ENCODE results near the gene STX12. TPM values are rescaled to one million over a fixed set of nuclear protein-coding genes. Genes with fewer than 3 reads are reported as not detected.

Gene STX12
- 10 to 100 TPM; 19.4 to 22.1 TPM for total RNA-seq

DNA sequence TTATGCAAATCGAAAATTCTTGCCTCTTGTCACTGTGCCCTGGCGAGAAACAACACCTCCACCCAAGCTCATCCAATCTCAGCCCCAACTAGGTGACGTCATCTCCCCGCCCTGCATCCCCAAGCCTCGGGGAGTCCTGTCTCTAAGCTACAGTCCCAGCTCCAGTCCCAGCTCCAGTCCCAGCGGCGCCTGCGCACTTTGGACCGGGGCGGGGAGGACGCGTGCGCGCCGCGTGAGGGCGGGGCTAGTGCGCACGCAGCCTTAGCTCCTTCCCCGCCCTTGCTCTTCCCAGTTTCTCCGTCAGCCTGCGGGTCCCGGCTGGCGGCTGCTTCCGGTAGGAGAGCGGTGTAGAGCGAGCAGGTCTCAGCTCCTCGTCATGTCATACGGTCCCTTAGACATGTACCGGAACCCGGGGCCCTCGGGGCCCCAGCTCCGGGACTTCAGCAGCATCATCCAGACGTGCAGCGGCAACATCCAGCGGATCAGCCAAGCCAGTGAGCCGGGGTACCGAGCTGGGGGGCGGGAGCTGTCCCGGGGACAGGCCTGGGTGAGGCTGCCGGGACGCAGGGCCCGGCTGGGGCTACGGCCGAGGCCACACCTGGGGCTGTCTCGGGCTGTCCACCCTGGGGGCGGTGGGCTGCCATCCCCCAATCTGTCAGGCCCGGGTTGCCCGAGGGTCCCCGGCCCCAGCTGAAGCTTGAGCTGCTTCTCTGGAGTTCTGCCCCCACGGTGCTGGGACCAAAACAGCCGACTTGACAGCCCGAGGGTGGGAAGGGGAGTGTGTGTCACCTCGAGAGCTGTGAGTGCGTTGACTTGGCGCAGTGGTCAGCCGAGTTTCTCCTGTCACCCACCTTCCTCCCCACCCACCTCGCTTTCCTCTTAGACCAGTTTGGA lies at the start of gene STX12:
Gene STX12 (plus strand): TSS at position 288 of the 894 bp plus-strand sequence. CDS start 89 bp downstream, at position 377.
- TF ChIP-seq, protein P1, sequence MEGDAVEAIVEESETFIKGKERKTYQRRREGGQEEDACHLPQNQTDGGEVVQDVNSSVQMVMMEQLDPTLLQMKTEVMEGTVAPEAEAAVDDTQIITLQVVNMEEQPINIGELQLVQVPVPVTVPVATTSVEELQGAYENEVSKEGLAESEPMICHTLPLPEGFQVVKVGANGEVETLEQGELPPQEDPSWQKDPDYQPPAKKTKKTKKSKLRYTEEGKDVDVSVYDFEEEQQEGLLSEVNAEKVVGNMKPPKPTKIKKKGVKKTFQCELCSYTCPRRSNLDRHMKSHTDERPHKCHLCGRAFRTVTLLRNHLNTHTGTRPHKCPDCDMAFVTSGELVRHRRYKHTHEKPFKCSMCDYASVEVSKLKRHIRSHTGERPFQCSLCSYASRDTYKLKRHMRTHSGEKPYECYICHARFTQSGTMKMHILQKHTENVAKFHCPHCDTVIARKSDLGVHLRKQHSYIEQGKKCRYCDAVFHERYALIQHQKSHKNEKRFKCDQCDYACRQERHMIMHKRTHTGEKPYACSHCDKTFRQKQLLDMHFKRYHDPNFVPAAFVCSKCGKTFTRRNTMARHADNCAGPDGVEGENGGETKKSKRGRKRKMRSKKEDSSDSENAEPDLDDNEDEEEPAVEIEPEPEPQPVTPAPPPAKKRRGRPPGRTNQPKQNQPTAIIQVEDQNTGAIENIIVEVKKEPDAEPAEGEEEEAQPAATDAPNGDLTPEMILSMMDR (IDR thresholded peaks at IDR 0.05): no peak
- ATAC-seq (peak; percentile 96), DNase-seq (peak; percentile 100)
- ChIA-PET CTCF (interaction anchor here (0.7 to 2.4 kb wide), 12 partner anchors 8 to 219 kb away, joined by 3 to 18 read pairs (median 4); no protein-coding TSS in a partner anchor), POLR2A (interaction anchor here (0.6 to 1.5 kb wide), 7 partner anchors 17 to 873 kb away, joined by 3 to 10 read pairs (median 3); partner anchors contain the start of genes EYA3, FAM76A and GPATCH3)
- intact Hi-C loops (cut with micrococcal nuclease): no loop called here
- H3K9me3 Mint-ChIP-seq: no peaks in the 10 kb centered on the region
- peaks cover 32% of the 10 kb centered on the region for H3K4me1 Mint-ChIP-seq (ENCODE audit: low read depth)
- peaks cover 4% of the 10 kb centered on the region for H3K36me3 Mint-ChIP-seq (ENCODE audit: low read depth)
- peak within 1 kb of the TSS; percentile 98 for H3K27ac Mint-ChIP-seq
- peak within 1 kb of the TSS; percentile 94 for H3K4me3 Mint-ChIP-seq
- H3K27me3 Mint-ChIP-seq: no peaks in the 10 kb centered on the region

DNA sequence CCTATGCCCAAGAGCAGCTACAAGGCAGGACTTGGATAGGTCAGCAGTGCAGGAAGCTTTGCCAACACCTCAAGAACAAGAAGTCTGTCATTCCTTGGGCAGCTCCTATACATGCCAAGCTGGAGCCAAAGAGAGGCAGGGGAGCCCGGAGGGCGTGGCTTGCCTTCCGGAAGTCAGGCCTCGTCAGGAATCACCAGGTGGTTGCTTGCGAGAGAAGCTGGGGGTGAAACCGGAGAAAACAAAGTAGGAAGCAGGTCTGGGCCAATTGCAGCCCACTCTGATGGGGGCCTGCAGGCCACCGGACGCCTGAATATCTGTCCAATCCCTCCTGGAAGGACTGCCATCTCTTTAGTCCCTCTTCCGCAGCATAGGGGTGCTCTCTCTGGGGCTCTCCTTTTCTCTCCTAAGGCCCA lies 48.1 kb upstream of the STX12 start:
- H3K27ac Mint-ChIP-seq: peak overlapping the region; percentile 94
- TF ChIP-seq, protein P1 (IDR thresholded peaks at IDR 0.05): no peak
- ATAC-seq (no peak), DNase-seq (no peak)
- peaks cover 24% of the 10 kb centered on the region for H3K4me1 Mint-ChIP-seq (ENCODE audit: low read depth)
- no peaks in the 10 kb centered on the region for H3K27me3 Mint-ChIP-seq
- H3K4me3 Mint-ChIP-seq: peak overlapping the region; percentile 78
- H3K9me3 Mint-ChIP-seq: no peaks in the 10 kb centered on the region
- intact Hi-C loops (cut with micrococcal nuclease): loop anchor here (10.0 kb wide), 1 partner anchor 120 kb away; the partner anchor contains the start of gene AHDC1
- H3K36me3 Mint-ChIP-seq (ENCODE audit: low read depth): peaks cover 6% of the 10 kb centered on the region
- ChIA-PET CTCF (interaction anchor here (0.8 to 1.5 kb wide), 10 partner anchors 12 to 168 kb away, joined by 3 to 9 read pairs (median 4); partner anchors contain the start of gene IFI6), POLR2A (interaction anchor here (0.8 to 1.5 kb wide), 7 partner anchors 13 to 919 kb away, joined by 3 to 10 read pairs (median 3); partner anchors contain the start of gene STX12)

DNA sequence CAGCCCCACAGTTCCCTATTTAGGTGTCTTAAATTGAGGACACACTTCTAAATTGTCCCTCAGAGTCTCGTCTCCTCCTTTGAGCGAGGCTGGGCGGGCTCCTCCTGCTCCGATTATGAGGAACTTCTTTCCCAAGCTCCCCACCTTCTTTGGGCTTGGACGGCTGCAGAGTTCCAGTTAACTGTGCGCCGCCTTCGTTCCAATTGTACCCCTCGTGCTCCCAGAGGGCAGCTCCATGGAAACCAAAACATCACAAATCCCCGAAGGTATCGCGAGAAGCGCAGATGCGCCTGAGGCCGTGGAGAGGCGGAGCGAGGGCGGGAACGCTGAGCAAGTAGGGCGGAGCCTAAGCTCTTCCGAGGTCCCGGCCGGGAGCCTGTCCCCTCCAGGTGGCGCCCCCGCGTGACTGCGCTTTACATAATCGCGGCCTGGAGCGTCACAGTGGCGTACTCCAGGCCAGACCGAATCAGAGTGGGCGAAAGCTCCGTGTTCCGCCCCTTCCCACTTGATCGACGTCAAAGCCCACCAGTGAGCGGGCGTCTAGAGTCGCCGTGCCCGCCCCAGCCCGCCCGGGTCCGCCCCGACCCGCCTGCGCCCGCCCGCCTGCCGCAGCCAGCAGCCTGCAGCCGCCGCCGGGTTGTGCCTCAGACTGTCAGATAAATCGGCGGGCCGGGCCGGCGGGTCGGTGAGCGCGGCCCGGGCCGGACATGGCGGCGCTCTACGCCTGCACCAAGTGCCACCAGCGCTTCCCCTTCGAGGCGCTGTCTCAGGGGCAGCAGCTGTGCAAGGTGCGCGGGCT lies 47.4 kb upstream of the STX12 start, which contains the start of gene FAM76A:
Gene FAM76A (plus strand): TSS at position 588 of the 799 bp plus-strand sequence. CDS start 120 bp downstream, at position 708.
- Mint-ChIP-seq H3K27me3 (no peaks in the 10 kb centered on the region), H3K4me3 (peak within 1 kb of the TSS; percentile 80), H3K4me1 (ENCODE audit: low read depth) (peaks cover 24% of the 10 kb centered on the region), H3K36me3 (ENCODE audit: low read depth) (peaks cover 6% of the 10 kb centered on the region), H3K9me3 (no peaks in the 10 kb centered on the region), H3K27ac (peak within 1 kb of the TSS; percentile 94)
- DNase-seq (peak; percentile 100), ATAC-seq (peak; percentile 98)
- TF ChIP-seq, protein P1 (IDR thresholded peaks at IDR 0.05): peak; percentile 36
- intact Hi-C loops (cut with micrococcal nuclease): loop anchor here (10.0 kb wide), 1 partner anchor 121 kb away; the partner anchor contains the start of gene AHDC1
- ChIA-PET POLR2A (interaction anchor here (0.6 to 1.5 kb wide), 8 partner anchors 12 to 919 kb away, joined by 3 to 10 read pairs (median 3); partner anchors contain the start of gene STX12), CTCF (interaction anchor here (0.7 to 1.5 kb wide), 13 partner anchors 12 to 169 kb away, joined by 3 to 9 read pairs (median 3); partner anchors contain the start of gene IFI6)

DNA sequence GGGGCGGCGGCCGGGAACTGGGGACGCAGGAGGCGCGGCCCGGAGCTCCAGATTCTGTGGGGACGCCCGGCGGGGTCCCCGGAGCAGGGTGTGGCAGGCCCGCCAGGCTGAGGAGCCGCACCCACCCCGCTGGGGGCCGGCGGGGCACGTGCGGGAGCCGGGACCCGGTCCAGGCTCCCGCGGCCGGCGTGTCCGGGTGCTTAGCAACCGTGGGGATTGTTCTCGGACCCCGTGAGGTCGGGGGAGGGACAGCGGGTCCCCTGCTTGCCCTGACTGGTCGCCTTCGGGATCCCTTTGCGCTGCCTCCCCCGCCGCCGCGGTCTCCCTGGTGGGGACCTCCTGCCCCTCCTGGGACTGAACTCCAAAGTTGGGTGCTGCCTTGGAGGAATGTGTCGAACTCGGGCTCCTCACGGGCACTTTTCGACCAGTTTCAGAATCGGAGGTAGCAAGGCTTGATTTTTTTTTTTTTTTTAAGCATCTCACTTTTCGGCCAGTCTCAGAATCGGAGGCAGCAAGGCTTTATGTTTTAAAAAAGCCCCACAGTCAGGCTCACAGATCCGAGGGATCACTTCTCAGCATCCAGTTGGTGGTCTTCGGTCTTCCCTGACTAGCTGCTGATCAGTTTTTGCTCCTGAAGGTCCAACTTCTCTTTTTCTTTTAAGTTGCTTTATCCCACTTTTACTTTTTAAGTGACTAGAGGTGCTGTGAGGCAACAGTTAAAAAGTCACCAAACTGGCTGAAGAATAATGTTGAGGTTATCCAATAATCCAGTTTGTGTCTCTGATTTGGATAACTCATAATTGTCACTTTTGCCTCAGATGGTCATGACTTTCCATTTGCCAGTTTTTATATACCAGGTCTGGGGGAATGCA lies 46.6 kb upstream of the STX12 start:
- Mint-ChIP-seq H3K27ac (no peak overlapping the region), H3K4me1 (ENCODE audit: low read depth) (peaks cover 24% of the 10 kb centered on the region), H3K27me3 (no peaks in the 10 kb centered on the region), H3K36me3 (ENCODE audit: low read depth) (peaks cover 6% of the 10 kb centered on the region), H3K9me3 (no peaks in the 10 kb centered on the region), H3K4me3 (peak overlapping the region; percentile 80)
- peak; percentile 0 for ATAC-seq
- CTCF ChIA-PET: interaction anchor here (0.7 to 1.5 kb wide), 8 partner anchors 11 to 131 kb away, joined by 3 to 9 read pairs (median 4); no protein-coding TSS in a partner anchor
- TF ChIP-seq, protein P1 (IDR thresholded peaks at IDR 0.05): peak; percentile 2
- POLR2A ChIA-PET: interaction anchor here (0.6 to 1.5 kb wide), 7 partner anchors 11 to 918 kb away, joined by 3 to 10 read pairs (median 3); partner anchors contain the start of gene STX12
- intact Hi-C loops (cut with micrococcal nuclease): loop anchor here (10.0 kb wide), 1 partner anchor 122 kb away; the partner anchor contains the start of gene AHDC1
- peak; percentile 58 for DNase-seq
